Neural progenitor cell (in vitro differentiated cells): ENCODE measurements around the gene ASTN2. TPM values are rescaled to one million over a fixed set of nuclear protein-coding genes. Genes with fewer than 3 reads are reported as not detected.

Experiments used
- DNase-seq: peaks from one replicate; pipeline ENCODE4 v3.0.0-alpha.2; 2016; ENCODE audit warnings: low spot score
- H2AFZ ChIP-seq: fragments of 200-600 bp; sonication (generic); replicated peaks from 2 replicates; pipeline ENCODE4 v1.6.1; 2016; ENCODE audit warnings: antibody characterized with exemption
- H3F3A ChIP-seq: fragments of 200-600 bp; sonication (generic); 2 replicates; pipeline ENCODE4 v1.6.1; 2016; ENCODE audit warnings: antibody characterized with exemption, low read depth
- H3K27ac ChIP-seq: fragments of 200-600 bp; sonication (generic); 2 replicates; pipeline ENCODE4 v1.5.1; 2016; ENCODE audit warnings: mild to moderate bottlenecking
- H3K27me3 ChIP-seq: fragments of 200-600 bp; sonication (generic); 2 replicates; pipeline ENCODE4 v1.6.1; 2016; ENCODE audit warnings: mild to moderate bottlenecking, moderate library complexity
- H3K36me3 ChIP-seq: fragments of 200-600 bp; sonication (generic); 2 replicates; pipeline ENCODE4 v1.5.1; 2016
- H3K4me1 ChIP-seq: fragments of 200-600 bp; sonication (generic); 2 replicates; pipeline ENCODE4 v1.6.1; 2016; ENCODE audit warnings: mixed run types
- H3K4me2 ChIP-seq: fragments of 200-600 bp; sonication (generic); 2 replicates; pipeline ENCODE4 v1.6.1; 2016
- H3K4me3 ChIP-seq: fragments of 200-600 bp; sonication (generic); 2 replicates; pipeline ENCODE4 v1.5.1; 2016
- H3K79me2 ChIP-seq: fragments of 200-600 bp; sonication (generic); 2 replicates; pipeline ENCODE4 v1.6.1; 2016; ENCODE audit warnings: low read depth
- H3K9ac ChIP-seq: fragments of 200-600 bp; sonication (generic); 2 replicates; pipeline ENCODE4 v1.6.1; 2016
- H3K9me3 ChIP-seq: fragments of 200-600 bp; sonication (generic); 2 replicates; pipeline ENCODE4 v1.5.1; 2016; ENCODE audit warnings: low read depth
- H4K20me1 ChIP-seq: fragments of 200-600 bp; sonication (generic); 2 replicates; pipeline ENCODE4 v1.6.1; 2016; ENCODE audit warnings: low read depth
- H3K27ac Mint-ChIP-seq: 3 replicates; pipeline ENCODE4 v1.8.0; 2021; ENCODE audit warnings: mixed read lengths
- H3K27me3 Mint-ChIP-seq: 2 replicates; pipeline ENCODE4 v1.8.0; 2022; ENCODE audit warnings: low read depth, mild to moderate bottlenecking, inconsistent platforms, moderate library complexity, mixed read lengths; ENCODE audit not compliant: insufficient read depth
- H3K36me3 Mint-ChIP-seq: 3 replicates; pipeline ENCODE4 v1.8.0; 2021; ENCODE audit warnings: mixed read lengths
- H3K4me1 Mint-ChIP-seq: 3 replicates; pipeline ENCODE4 v1.8.0; 2021; ENCODE audit warnings: mixed read lengths
- H3K4me3 Mint-ChIP-seq: 3 replicates; pipeline ENCODE4 v1.8.0; 2021; ENCODE audit warnings: mild to moderate bottlenecking, moderate library complexity, mixed read lengths
- H3K9me3 Mint-ChIP-seq: 3 replicates; pipeline ENCODE4 v1.8.0; 2020; ENCODE audit warnings: mixed read lengths
- CTCF ChIP-seq: fragments of 200-600 bp; sonication (generic); IDR thresholded peaks from 2 replicates; pipeline ENCODE4 v1.5.1; 2017; ENCODE audit warnings: antibody characterized with exemption, mild to moderate bottlenecking
- EZH2 ChIP-seq: fragments of 200-600 bp; sonication (generic); IDR thresholded peaks from 2 replicates; pipeline ENCODE4 v1.6.1; 2017; ENCODE audit warnings: antibody characterized with exemption, mild to moderate bottlenecking, moderate library complexity
- EZH2phosphoT487 ChIP-seq: fragments of 200-600 bp; sonication (generic); IDR thresholded peaks from 2 replicates; pipeline ENCODE4 v1.6.1; 2017; ENCODE audit warnings: antibody characterized with exemption
- total RNA-seq: library from RNA; depleted of rRNA; stranded (reverse); fragments of >200 nt; gene quantifications from 2 replicates; pipeline ENCODE4 v1.2.3, GENCODE V29; 2015; ENCODE audit warnings: low replicate concordance

Gene ASTN2
- total RNA-seq, 1 donor from 2014 or later, result 8.0 TPM

DNA sequence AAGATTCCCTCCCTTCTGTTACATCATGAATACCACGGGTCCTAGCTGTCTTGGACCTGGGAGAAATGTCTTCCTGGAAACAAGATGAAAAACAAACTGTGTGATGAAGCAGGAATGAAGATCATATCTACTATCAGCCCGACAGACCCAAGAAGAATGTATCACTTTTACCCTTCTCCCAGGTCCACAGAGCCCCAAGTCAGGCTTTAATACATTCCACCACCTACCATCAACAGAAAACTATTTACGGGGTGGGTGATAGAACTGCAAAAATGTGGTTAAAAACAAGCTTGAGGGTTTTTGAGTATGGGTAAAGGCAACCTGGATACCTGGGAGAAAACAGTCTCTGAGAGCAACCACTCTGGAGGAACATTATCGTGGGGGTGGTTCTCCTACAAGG is 400.8 kb downstream of the ASTN2 start:
- Histone ChIP-seq H3K27ac (no peak overlapping the region), H3K9me3 (no peaks in the 10 kb centered on the region), H3K27me3 (no peaks in the 10 kb centered on the region), H3K9ac (no peak overlapping the region), H2AFZ (no peak overlapping the region), H3K79me2 (no peaks in the 10 kb centered on the region), H3K36me3 (no peaks in the 10 kb centered on the region), H3K4me1 (peaks cover under 1% of the 10 kb centered on the region), H3F3A (no peaks in the 10 kb centered on the region), H4K20me1 (no peaks in the 10 kb centered on the region), H3K4me3 (no peak overlapping the region), H3K4me2 (no peak overlapping the region)
- TF ChIP-seq EZH2 (no peak), CTCF (no peak), EZH2phosphoT487 (no peak)
- no peaks in the 10 kb centered on the region for H3K9me3 Mint-ChIP-seq
- no peaks in the 10 kb centered on the region for H3K36me3 Mint-ChIP-seq
- H3K4me1 Mint-ChIP-seq, result no peaks in the 10 kb centered on the region
- H3K27ac Mint-ChIP-seq, result no peak overlapping the region
- peaks cover 4% of the 10 kb centered on the region for H3K27me3 Mint-ChIP-seq
- DNase-seq, result no peak
- H3K4me3 Mint-ChIP-seq, result no peak overlapping the region

DNA sequence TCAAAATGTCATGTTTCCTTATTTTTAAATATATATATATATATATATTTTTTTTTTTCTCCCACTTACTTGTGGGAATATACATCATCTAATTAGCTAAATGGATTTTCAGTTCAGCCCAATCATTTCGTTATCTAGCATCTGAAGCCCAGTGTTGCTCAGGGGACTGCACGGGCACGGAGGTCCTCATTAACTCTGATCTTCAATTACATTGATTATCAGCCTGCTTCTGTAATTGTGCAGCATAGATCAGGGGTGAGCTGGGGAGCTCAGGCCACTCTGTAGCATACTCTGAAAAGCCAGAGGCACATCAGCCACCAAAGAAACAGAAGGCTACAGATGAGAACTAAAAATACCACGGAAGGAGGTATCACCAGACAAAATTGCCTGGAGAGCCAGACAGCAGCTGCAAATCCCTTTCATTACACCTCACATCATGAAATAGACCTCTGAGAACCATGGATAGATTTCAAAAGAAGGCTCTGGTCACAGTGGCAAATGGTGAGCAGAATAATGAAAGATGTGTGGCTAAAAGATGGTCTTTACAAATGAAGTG is 401.3 kb downstream of the ASTN2 start:
- Histone ChIP-seq H3K4me3 (no peak overlapping the region), H3K36me3 (no peaks in the 10 kb centered on the region), H3K4me1 (peaks cover 4% of the 10 kb centered on the region), H3K27me3 (no peaks in the 10 kb centered on the region), H3F3A (no peaks in the 10 kb centered on the region), H3K27ac (no peak overlapping the region), H3K4me2 (no peak overlapping the region), H2AFZ (no peak overlapping the region), H3K9me3 (no peaks in the 10 kb centered on the region), H3K9ac (no peak overlapping the region), H3K79me2 (no peaks in the 10 kb centered on the region), H4K20me1 (no peaks in the 10 kb centered on the region)
- DNase-seq, result no peak
- no peaks in the 10 kb centered on the region for H3K9me3 Mint-ChIP-seq
- no peaks in the 10 kb centered on the region for H3K36me3 Mint-ChIP-seq
- no peak overlapping the region for H3K4me3 Mint-ChIP-seq
- no peaks in the 10 kb centered on the region for H3K4me1 Mint-ChIP-seq
- no peak for TF ChIP-seq EZH2phosphoT487
- no peak for TF ChIP-seq CTCF
- no peak for TF ChIP-seq EZH2
- H3K27me3 Mint-ChIP-seq, result peaks cover 4% of the 10 kb centered on the region
- H3K27ac Mint-ChIP-seq, result no peak overlapping the region

DNA sequence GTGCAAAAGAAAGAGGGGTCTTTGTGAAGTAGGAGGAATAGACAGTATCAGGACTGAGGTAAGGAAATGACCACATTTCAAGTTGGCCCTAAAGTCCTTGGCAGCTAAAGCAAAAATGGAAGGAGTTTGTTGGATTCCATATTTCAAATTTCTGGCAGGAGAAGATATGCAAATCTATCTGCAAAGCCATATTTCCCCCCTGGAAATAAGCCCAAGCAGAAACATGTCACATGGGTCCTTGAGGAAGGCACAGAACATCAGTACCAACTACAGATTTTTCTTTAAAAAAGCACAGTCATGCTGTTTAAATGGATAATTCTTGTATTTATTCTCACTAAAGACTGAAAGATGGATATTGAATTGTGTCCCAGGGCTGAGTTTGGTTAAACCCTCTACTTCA is 404.8 kb downstream of the ASTN2 start:
- Mint-ChIP-seq H3K4me3 (no peak overlapping the region), H3K27me3 (peaks cover 4% of the 10 kb centered on the region), H3K9me3 (no peaks in the 10 kb centered on the region), H3K27ac (no peak overlapping the region), H3K36me3 (no peaks in the 10 kb centered on the region), H3K4me1 (no peaks in the 10 kb centered on the region)
- no peak overlapping the region for H3K9ac ChIP-seq
- H3F3A ChIP-seq, result no peaks in the 10 kb centered on the region
- H3K79me2 ChIP-seq, result no peaks in the 10 kb centered on the region
- no peak overlapping the region for H2AFZ ChIP-seq
- H3K4me1 ChIP-seq, result peaks cover 4% of the 10 kb centered on the region
- H3K27me3 ChIP-seq, result no peaks in the 10 kb centered on the region
- DNase-seq, result no peak
- TF ChIP-seq EZH2 (no peak), EZH2phosphoT487 (no peak), CTCF (no peak)
- no peak overlapping the region for H3K4me2 ChIP-seq
- H3K27ac ChIP-seq, result no peak overlapping the region
- no peaks in the 10 kb centered on the region for H3K9me3 ChIP-seq
- H4K20me1 ChIP-seq, result no peaks in the 10 kb centered on the region
- H3K36me3 ChIP-seq, result no peaks in the 10 kb centered on the region
- no peak overlapping the region for H3K4me3 ChIP-seq
